Naive thymus-derived CD8-positive, alpha-beta T cell (primary cell): Measurements from ENCODE around the gene ATP8B1. TPM values are rescaled to one million over a fixed set of nuclear protein-coding genes. Genes with fewer than 3 reads are reported as not detected.
"Not testable (repeated sequence)": the region's sequence is repeated elsewhere in the genome, so short reads cannot be mapped to it uniquely, and the experiment has no call there.

Experiments used
- ATAC-seq, 2 donors: fragments of 150-1000 bp; cut with Tn5 transposase in 1 of 2; sonication (Bioruptor Pico), chemical (Tn5 transposase) in 1 of 2; 1 replicate in 1 of 2; 2 replicates in 1 of 2; pipeline ENCODE4 v1.10.0; 2021; ENCODE audit warnings: mild to moderate bottlenecking in 2 of 2, moderate library complexity in 2 of 2
- POLR2A ChIA-PET: fragments of 350-600 bp; sonication (Branson Sonifier 250); formaldehyde crosslinking; loops from one replicate; lab custom pipeline; 2021; ENCODE audit warnings: antibody characterized with exemption; lab: Charles Lee
- DNase-seq, 10 donors: peaks; one replicate each; pipeline versions ENCODE4 v3.0.0 to v3.0.0-alpha.2; 2020 to 2022
- H3K27ac Mint-ChIP-seq, 10 donors: one replicate each; pipeline ENCODE4 v1.8.0; 2020 to 2022; ENCODE audit warnings: mild to moderate bottlenecking in 10 of 10, mixed read lengths in 10 of 10, moderate library complexity in 4 of 10, inconsistent platforms in 1 of 10
- H3K27me3 Mint-ChIP-seq, 5 donors: one replicate each; pipeline ENCODE4 v1.8.0; 2021 to 2022; ENCODE audit warnings: mixed read lengths in 5 of 5
- H3K36me3 Mint-ChIP-seq, 3 donors: one replicate each; pipeline ENCODE4 v1.8.0; 2020 to 2022; ENCODE audit warnings: mixed read lengths in 3 of 3, mild to moderate bottlenecking in 2 of 3, inconsistent platforms in 1 of 3
- H3K4me1 Mint-ChIP-seq, 4 donors: one replicate each; pipeline ENCODE4 v1.8.0; 2021 to 2022; ENCODE audit warnings: mixed read lengths in 4 of 4
- H3K4me3 Mint-ChIP-seq, 10 donors: one replicate each; pipeline ENCODE4 v1.8.0; 2020 to 2022; ENCODE audit warnings: mild to moderate bottlenecking in 10 of 10, mixed read lengths in 10 of 10, moderate library complexity in 6 of 10, inconsistent platforms in 1 of 10
- H3K9me3 Mint-ChIP-seq, 9 donors: one replicate each; pipeline ENCODE4 v1.8.0; 2020 to 2022; ENCODE audit warnings: mixed read lengths in 9 of 9, mild to moderate bottlenecking in 3 of 9, inconsistent platforms in 1 of 9, moderate library complexity in 1 of 9
- polyA plus RNA-seq, 3 donors: library from polyadenylated mRNA; unstranded; fragments of 300-500 nt; fragmentation: Illumina TruSeq; gene quantifications; one replicate each; pipeline ENCODE4 v1.2.3, GENCODE V29; 2021
- total RNA-seq, 8 experiments: library from RNA in 2 of 8; stranded (reverse) in 2 of 8; gene quantifications; one replicate each; pipeline ENCODE4 v1.2.3 and lab custom pipeline; 2021 to 2026

ATP8B1 gene
- total RNA-seq (under 1 TPM in 1 of 2 experiments, not detected in 1; 0.08 TPM), polyA plus RNA-seq (not detected), total RNA-seq (lab: John Stamatoyannopoulos, UW) (0 to 0.50 (median 0.16) reads per million in 6 experiments)

- peaks cover 19 to 66% (median 39%) of the 10 kb centered on the region in 5 donors for H3K27me3 Mint-ChIP-seq
- H3K36me3 Mint-ChIP-seq = peaks cover 0 to 10% (median 0%) of the 10 kb centered on the region in 3 donors
- no peak for ATAC-seq
- H3K4me3 Mint-ChIP-seq = peak within 1 kb of the TSS; percentile 47 to 82 (median 72)
- POLR2A ChIA-PET = no interaction called here
- H3K4me1 Mint-ChIP-seq = peaks cover 4 to 22% (median 17%) of the 10 kb centered on the region in 4 donors
- no peaks in the 10 kb centered on the region for H3K9me3 Mint-ChIP-seq
- DNase-seq = no peak
- H3K27ac Mint-ChIP-seq = peak within 1 kb of the TSS in 1 of 10 donors; percentile 83
Observed at GRCh38 chr18:57803103-57803969, at the start of gene ATP8B1. Gene ATP8B1, minus strand, starts transcription at chr18:57803315. Its CDS starts 71,508 bp downstream, at chr18:57731807.

- Mint-ChIP-seq H3K4me1 (no peaks in the 10 kb centered on the region), H3K4me3 (no peak overlapping the region), H3K36me3 (peaks cover 0 to 7% (median 4%) of the 10 kb centered on the region in 3 donors), H3K27me3 (peaks cover 0 to 8% (median 2%) of the 10 kb centered on the region in 5 donors), H3K9me3 (peaks cover 0 to 8% (median 0%) of the 10 kb centered on the region in 9 donors), H3K27ac (no peak overlapping the region)
- POLR2A ChIA-PET = interaction anchor here (0.6 kb wide), 1 partner anchor 1150 kb away, joined by 5 read pairs; no protein-coding TSS in a partner anchor
- ATAC-seq (no peak), DNase-seq (no peak)
Observed at GRCh38 chr18:57850063-57850462, 46.9 kb upstream of the ATP8B1 start.

GRCh38 chr18:57848374-57848773, 45.3 kb upstream of the ATP8B1 start:
- H3K9me3 Mint-ChIP-seq, DNase-seq, ATAC-seq, H3K4me3 Mint-ChIP-seq, POLR2A ChIA-PET, H3K36me3 Mint-ChIP-seq, H3K4me1 Mint-ChIP-seq: not testable (repeated sequence)
- Mint-ChIP-seq H3K27ac (peak overlapping the region in 1 of 10 donors; percentile 29), H3K27me3 (peaks cover 2 to 18% (median 5%) of the 10 kb centered on the region in 5 donors)

- H3K4me3 Mint-ChIP-seq, ATAC-seq, H3K36me3 Mint-ChIP-seq, DNase-seq, POLR2A ChIA-PET, H3K27ac Mint-ChIP-seq, H3K4me1 Mint-ChIP-seq, H3K9me3 Mint-ChIP-seq: not testable (repeated sequence)
- peaks cover 2 to 23% (median 8%) of the 10 kb centered on the region in 5 donors for H3K27me3 Mint-ChIP-seq
Observed at GRCh38 chr18:57847431-57847830, 44.3 kb upstream of the ATP8B1 start.

GRCh38 chr18:57846258-57846657, 43.1 kb upstream of the ATP8B1 start:
- Mint-ChIP-seq H3K27ac (peak overlapping the region in 1 of 10 donors; percentile 4), H3K27me3 (peaks cover 2 to 23% (median 8%) of the 10 kb centered on the region in 5 donors), H3K9me3 (peaks cover 0 to 8% (median 0%) of the 10 kb centered on the region in 9 donors), H3K36me3 (peaks cover 0 to 7% (median 4%) of the 10 kb centered on the region in 3 donors), H3K4me3 (no peak overlapping the region), H3K4me1 (no peaks in the 10 kb centered on the region)
- POLR2A ChIA-PET = no interaction called here
- ATAC-seq (no peak), DNase-seq (no peak)

- Mint-ChIP-seq H3K27ac (no peak overlapping the region), H3K36me3 (peaks cover 0 to 7% (median 4%) of the 10 kb centered on the region in 3 donors), H3K27me3 (peaks cover 2 to 23% (median 8%) of the 10 kb centered on the region in 5 donors), H3K9me3 (peaks cover 0 to 8% (median 0%) of the 10 kb centered on the region in 9 donors), H3K4me3 (no peak overlapping the region), H3K4me1 (no peaks in the 10 kb centered on the region)
- POLR2A ChIA-PET = no interaction called here
- no peak for DNase-seq
- ATAC-seq = no peak
Observed at GRCh38 chr18:57845605-57846074, 42.5 kb upstream of the ATP8B1 start.

- peaks cover 0 to 23% (median 8%) of the 10 kb centered on the region in 5 donors for H3K27me3 Mint-ChIP-seq
- DNase-seq (no peak), ATAC-seq (no peak)
- no peaks in the 10 kb centered on the region for H3K36me3 Mint-ChIP-seq
- POLR2A ChIA-PET = no interaction called here
- H3K4me3 Mint-ChIP-seq = no peak overlapping the region
- H3K9me3 Mint-ChIP-seq = no peaks in the 10 kb centered on the region
- no peaks in the 10 kb centered on the region for H3K4me1 Mint-ChIP-seq
- no peak overlapping the region for H3K27ac Mint-ChIP-seq
Observed at GRCh38 chr18:57844319-57844718, 41.2 kb upstream of the ATP8B1 start.

- H3K27ac Mint-ChIP-seq = no peak overlapping the region
- H3K4me3 Mint-ChIP-seq = no peak overlapping the region
- no peaks in the 10 kb centered on the region for H3K36me3 Mint-ChIP-seq
- POLR2A ChIA-PET = no interaction called here
- H3K27me3 Mint-ChIP-seq = peaks cover 0 to 23% (median 8%) of the 10 kb centered on the region in 5 donors
- no peak for DNase-seq
- ATAC-seq = no peak
- H3K9me3 Mint-ChIP-seq = no peaks in the 10 kb centered on the region
- no peaks in the 10 kb centered on the region for H3K4me1 Mint-ChIP-seq
Observed at GRCh38 chr18:57843386-57843785, 40.3 kb upstream of the ATP8B1 start.

- ATAC-seq (no peak), DNase-seq (no peak)
- POLR2A ChIA-PET = no interaction called here
- Mint-ChIP-seq H3K9me3 (no peaks in the 10 kb centered on the region), H3K4me1 (peaks cover 0 to 4% (median 1%) of the 10 kb centered on the region in 4 donors), H3K27me3 (peaks cover 0 to 23% (median 10%) of the 10 kb centered on the region in 5 donors), H3K36me3 (peaks cover 0 to 6% (median 0%) of the 10 kb centered on the region in 3 donors), H3K4me3 (no peak overlapping the region), H3K27ac (no peak overlapping the region)
Observed at GRCh38 chr18:57841568-57841967, 38.5 kb upstream of the ATP8B1 start.

- Mint-ChIP-seq H3K4me3 (no peak overlapping the region), H3K27me3 (peaks cover 0 to 20% (median 10%) of the 10 kb centered on the region in 5 donors), H3K27ac (peak overlapping the region in 1 of 10 donors; percentile 29), H3K9me3 (no peaks in the 10 kb centered on the region), H3K36me3 (peaks cover 0 to 7% (median 2%) of the 10 kb centered on the region in 3 donors), H3K4me1 (peaks cover 0 to 4% (median 1%) of the 10 kb centered on the region in 4 donors)
- POLR2A ChIA-PET = no interaction called here
- ATAC-seq (no peak), DNase-seq (no peak)
Observed at GRCh38 chr18:57839942-57840381, 36.8 kb upstream of the ATP8B1 start.

GRCh38 chr18:57837917-57838548, 34.9 kb upstream of the ATP8B1 start:
- Mint-ChIP-seq H3K4me3 (peak overlapping the region in 1 of 10 donors; percentile 0), H3K27ac (peak overlapping the region in 3 of 10 donors; percentile 4 to 19 (median 8)), H3K4me1 (peaks cover 3 to 16% (median 10%) of the 10 kb centered on the region in 4 donors), H3K36me3 (peaks cover 0 to 7% (median 2%) of the 10 kb centered on the region in 3 donors), H3K9me3 (no peaks in the 10 kb centered on the region), H3K27me3 (peaks cover 0 to 6% (median 2%) of the 10 kb centered on the region in 5 donors)
- peak in 1 of 2 donors; percentile 57 for ATAC-seq
- POLR2A ChIA-PET = no interaction called here
- DNase-seq = no peak

- ATAC-seq (no peak), DNase-seq (no peak)
- no peak overlapping the region for H3K4me3 Mint-ChIP-seq
- H3K36me3 Mint-ChIP-seq = peaks cover 0 to 7% (median 2%) of the 10 kb centered on the region in 3 donors
- H3K27me3 Mint-ChIP-seq = peaks cover 0 to 6% (median 0%) of the 10 kb centered on the region in 5 donors
- POLR2A ChIA-PET = no interaction called here
- no peak overlapping the region for H3K27ac Mint-ChIP-seq
- peaks cover 9 to 29% (median 19%) of the 10 kb centered on the region in 4 donors for H3K4me1 Mint-ChIP-seq
- peaks cover 0 to 7% (median 1%) of the 10 kb centered on the region in 9 donors for H3K9me3 Mint-ChIP-seq
Observed at GRCh38 chr18:57836557-57836956, 33.4 kb upstream of the ATP8B1 start.
